Activated CD4-positive, alpha-beta T cell treated with anti-CD3 and anti-CD28 coated beads, Interleukin-2, amount 50 U/mL, for 16 hours (primary cell): ENCODE data around the gene NPR3.

Experiments used
- DNase-seq: peaks from one replicate; pipeline ENCODE4 v3.0.0-alpha.2; 2020

Gene NPR3

DNA sequence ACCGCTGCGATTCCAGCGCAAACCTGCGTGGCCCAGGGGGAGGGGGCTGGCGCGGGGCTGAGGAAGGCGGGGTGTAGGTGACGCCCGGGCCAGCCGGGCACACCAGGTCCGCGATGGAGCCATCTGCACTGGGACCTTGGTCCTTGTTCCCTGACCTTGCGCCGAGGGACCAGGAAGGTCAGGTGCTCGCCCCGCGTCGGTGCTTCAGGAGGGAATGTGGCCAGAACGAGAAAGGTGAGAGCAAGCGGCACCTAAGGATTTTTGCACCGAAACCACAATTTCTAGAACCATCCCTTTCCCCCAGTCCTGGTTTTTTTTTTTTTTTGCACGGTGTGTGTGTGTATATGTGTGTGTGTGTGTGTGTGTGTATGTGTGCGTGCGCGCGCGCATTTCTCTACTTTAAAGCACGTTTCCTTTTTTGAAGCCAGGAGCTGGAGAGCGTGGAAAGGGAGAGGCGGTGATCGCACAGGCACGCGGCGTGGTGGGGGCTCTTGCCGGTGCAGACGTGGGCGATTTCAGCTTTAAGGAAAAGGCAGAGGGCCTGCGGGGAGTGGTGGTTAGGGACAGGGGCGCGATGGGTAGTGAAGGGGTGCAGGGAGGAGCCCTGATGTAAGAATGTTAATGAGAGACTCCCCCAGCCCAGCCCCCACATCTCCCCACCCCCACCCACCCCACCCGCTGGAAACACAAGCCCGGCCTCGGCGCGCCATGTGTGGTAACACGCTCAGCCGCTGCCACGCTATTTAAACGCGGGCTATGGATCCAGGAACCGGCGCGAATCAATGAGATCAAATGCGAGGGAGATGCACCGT is at the start of gene NPR3:
Gene NPR3 (plus strand): TSS at position 772 of the 812 bp plus-strand sequence. CDS start 456 bp downstream, outside the sequence.
- no peak for DNase-seq

DNA sequence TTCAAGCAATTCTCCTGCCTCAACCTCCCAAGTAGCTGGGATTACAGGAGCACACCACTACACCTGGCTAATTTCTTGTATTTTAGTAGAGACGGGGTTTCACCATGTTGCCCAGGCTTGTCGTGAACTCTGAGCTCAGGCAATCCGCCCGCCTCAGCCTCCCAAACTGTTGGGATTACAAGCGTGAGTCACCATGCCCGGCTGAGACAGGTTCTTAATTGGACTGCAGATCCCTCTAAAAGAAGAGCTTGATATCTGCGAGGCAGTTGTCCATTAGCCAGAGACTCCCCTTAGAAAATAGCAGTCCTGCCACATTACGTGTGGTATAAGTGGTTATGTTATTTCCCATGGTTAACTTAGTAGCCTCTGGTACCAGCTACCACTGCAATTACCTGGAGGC is 46.6 kb upstream of the NPR3 start:
- DNase-seq, result no peak

DNA sequence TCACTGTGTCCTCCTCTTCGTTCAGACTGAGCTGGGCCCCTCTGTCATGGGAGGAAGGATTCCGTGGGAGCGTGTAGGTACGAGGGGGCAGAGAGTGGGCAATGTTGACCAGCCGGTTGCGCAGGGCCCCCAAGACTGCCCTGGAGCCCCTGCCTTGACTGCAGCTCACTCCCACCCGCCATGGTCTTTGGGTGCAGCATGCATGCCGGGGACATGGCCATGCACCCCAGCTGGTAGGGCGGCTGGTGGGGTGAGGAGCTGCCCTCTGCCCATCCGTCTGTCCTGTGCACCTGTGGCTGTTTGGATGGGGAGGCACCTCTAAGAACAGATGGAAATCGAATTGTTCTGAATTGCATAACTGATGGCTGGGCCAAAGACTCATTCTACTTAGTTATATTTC is 42.6 kb upstream of the NPR3 start:
- no peak for DNase-seq

- DNase-seq, result no peak
Observed at GRCh38 chr5:32673272-32673671, 37.8 kb upstream of the NPR3 start.

DNA sequence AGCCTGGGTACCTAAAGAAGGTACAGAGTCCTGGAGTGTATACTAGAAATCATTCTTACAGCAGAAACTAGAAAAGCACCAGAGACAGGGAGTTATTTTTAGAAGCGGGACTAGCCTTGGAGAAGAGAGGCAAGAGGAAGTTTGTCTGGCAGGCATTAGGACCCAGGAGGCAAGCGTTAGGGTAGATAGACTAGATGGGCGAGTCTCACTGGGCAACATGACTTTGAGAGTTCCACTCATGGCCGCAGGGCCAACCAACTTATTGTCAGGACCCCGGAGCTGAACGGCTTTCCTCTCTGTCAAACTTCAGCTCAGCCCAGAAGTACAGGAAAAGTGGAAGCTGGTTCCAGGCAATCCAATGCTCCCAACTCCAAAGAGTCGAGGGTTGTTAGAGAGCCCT is 34.1 kb upstream of the NPR3 start:
- DNase-seq, result no peak

GRCh38 chr5:32678472-32678871 is 32.6 kb upstream of the NPR3 start:
- DNase-seq, result no peak

DNA sequence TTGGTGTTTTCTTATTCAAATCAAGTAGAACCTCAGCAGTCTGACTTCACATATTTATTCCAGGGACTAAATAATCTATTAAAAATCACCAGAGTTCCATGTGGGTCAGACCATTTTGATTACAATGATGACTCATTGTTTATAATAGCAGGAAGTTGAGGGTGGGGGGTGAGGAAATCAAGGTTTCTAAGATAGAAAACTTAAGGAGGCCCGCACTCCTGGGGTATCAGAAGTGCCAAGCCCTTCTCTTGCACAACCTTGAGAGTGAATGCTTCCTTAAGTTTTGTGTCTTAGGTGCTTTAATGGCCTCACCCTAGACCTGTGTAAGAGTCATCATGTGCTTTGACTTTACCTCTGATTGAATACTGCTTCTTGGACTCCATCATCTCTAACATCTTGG is 31.9 kb upstream of the NPR3 start:
- DNase-seq, result no peak

DNA sequence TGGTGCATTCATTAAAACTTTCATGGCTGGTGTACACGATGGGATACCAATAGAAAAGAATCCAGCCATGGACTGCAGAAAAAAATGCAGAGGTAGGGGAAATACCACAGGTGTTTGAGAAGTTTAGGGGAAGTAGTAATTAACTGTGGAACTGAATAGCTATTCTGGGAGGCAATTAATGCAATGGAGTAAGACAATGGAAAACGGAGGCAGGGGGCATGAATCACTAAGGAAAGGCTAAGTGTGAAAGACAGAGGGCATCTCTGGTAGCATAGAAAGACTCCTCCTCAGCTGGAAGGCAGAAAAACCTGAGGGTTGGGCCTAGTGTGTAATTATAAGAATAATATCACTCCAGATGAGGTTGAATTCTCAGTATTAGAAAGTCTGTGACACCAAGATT is 30.9 kb upstream of the NPR3 start:
- no peak for DNase-seq

DNA sequence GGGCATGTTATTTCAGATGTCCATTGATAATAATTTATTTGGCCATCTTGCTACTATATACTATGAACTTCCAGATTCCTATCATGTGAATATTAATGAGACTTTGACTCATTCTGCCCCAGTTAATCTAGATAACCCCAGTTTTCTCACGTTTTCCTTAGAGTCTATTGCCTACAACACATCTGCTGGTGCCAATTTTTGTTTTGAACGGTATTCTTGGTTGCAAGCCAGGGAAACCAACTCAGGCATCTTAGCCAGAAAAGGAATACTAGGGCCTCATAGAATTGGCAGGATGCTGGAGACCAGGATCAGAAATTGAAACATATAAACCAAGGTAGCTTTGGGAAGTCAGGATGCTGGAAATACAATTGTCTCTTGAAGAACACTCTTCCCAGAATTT is 28.0 kb upstream of the NPR3 start:
- no peak for DNase-seq

DNA sequence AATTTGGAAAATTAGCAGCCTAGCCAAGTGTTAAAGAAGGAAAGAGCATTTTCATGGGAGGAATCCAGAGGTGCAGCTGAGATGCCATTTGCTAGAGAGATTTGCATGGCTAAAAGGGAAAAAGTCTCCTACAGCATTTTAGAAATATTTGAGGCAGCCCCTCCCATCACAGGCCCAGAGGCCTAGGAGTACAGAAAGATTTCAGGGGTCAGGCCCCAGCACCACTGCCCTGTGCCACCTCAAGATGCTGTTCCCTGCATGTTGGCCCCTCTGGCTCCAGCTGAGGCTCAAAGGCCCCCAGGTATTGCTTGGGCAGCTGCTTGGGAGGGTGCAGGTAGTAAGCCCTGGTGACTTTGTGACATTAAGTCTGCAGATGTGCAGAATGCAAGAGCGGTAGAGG is 26.9 kb upstream of the NPR3 start:
- DNase-seq, result no peak

GRCh38 chr5:32686799-32687498 is 24.2 kb upstream of the NPR3 start:
- DNase-seq, result no peak

GRCh38 chr5:32687499-32687831 is 23.7 kb upstream of the NPR3 start:
- DNase-seq, result no peak

DNA sequence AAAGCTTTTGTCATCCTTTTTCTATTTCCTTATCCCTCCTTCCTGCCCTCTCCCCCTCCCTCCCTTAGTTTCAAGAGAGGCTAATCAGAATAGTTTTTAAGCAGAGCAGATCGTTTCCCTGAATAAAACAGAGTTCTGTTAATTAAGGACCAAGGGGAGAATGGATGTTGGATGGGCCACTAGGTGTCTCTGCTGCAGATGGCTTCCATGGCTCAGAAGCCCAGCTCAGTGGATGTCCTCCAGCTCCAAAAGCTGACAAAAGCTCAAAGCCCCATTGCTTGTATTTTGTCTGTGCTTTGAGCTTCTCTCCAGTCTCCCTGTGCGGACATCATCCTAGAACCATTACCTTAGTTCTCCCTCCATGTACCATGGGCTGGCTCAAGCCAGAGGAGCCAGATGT is 21.0 kb upstream of the NPR3 start:
- no peak for DNase-seq

GRCh38 chr5:32690666-32691065 is 20.5 kb upstream of the NPR3 start:
- DNase-seq, result no peak

DNA sequence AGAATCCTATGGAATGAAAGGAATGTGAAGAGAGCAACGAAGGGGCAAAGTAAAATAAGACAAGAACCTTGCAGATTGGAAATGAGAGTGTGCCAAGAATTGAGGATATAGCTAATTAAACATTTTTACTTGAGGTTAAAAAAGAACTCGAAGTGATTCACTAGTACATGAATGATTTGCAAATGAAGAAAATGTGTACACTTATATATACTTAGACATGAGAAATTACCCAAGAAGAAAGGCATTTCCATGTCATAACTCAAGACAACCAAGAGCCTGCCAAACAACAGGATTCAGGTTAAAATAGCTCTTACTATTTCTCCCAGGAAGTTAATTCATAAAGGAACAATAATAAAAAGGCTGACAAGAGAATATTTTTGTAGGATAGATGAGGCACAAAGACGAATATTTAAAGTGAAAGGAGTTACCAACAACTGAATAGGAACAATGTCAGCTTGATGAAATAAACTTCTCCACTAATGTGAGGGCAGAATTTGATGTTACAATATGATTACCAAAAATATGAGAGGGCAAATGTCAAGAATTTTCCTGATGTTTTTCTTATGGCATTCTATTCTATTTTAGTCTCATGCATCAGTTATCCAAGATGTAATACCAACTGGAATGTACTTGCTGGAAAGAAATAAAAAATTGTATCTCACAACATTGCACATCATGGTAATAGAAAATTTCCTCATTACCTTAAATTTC is 18.9 kb upstream of the NPR3 start:
- no peak for DNase-seq

DNA sequence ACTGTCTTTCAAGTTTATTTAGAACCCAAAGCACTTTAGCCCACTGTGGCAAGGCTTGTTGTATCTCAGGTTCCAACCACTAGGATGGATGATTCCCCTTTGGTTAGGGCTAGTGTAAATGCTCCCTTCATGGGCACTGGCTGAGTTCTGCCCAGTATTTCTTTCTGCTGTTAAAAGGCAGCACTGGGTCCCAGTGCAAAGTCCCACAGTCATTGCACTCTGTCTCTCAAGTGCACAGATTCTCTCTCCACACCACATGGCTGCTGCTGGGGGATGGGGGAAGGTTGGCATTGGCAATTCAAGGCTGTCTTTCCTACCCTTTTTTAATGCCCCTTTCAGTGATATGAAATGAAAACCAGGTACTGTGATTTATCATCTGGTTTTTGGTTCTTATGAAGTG is 7.2 kb upstream of the NPR3 start:
- no peak for DNase-seq

DNA sequence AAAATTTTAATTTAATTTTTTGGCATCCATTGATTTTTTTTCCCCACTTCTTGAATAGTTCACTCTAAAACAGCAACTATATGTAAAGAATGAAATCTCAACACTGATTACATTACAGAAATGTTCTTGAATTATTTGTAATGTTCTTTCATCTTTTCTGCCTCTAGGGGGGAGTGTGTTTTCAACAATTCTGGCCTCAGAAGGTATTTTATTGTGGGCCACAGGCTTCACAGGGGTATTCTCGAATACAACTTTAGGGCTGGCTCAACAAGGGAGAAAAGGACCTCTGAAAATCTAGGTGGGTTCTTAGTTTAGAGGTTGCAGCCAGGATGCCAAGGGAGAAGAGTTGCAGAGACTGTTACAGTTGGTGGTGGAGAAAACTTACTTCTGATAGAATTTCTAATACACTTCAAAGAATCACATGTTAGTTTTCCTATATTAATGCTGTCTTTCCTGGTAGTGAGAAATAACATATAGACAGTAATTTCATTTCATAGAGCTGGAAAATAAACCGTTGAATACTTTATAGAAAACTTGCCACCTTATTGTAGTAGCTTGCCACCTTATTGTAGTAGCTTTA is 3.6 kb upstream of the NPR3 start:
- no peak for DNase-seq

- no peak for DNase-seq
Observed at GRCh38 chr5:32708949-32709348, 2.2 kb upstream of the NPR3 start.

GRCh38 chr5:32709750-32710549 is 1.2 kb upstream of the NPR3 start:
- peak; percentile 71 for DNase-seq

DNA sequence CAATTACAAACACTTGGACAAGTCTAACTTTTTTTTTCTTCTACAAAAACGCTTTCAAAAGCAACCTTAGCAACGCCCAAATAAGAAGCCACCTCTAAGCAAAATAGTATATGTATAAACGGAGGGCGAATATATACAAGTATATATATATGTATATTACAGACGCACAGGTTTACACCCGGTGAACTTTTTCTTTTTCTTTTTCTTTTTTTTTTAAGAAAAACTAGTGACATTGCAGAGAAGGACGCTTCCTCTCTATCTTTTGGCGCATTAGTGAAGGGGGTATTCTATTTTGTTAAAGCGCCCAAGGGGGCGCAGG is 200 bp downstream of the NPR3 start:
- DNase-seq, result no peak

GRCh38 chr5:32711681-32712480 is 760 bp downstream of the NPR3 start:
- DNase-seq, result no peak
